ENCODE measurements around the gene RAB17.

The RAB17 gene

GRCh38 chr2:237563816-237564215 lies 26.7 kb downstream of the RAB17 start:
- no peak for TF ChIP-seq CTCF (IDR thresholded peaks at IDR 0.05; ENCODE audit: insufficient read depth, missing control alignments)
- FAIRE-seq, result no peak
- DNase-seq (ENCODE audit: insufficient read length, low spot score), result no peak

- no peak for TF ChIP-seq CTCF (IDR thresholded peaks at IDR 0.05; ENCODE audit: insufficient read depth, missing control alignments)
- no peak for FAIRE-seq
- no peak for DNase-seq (ENCODE audit: insufficient read length, low spot score)
Observed at GRCh38 chr2:237561221-237561620, 29.3 kb downstream of the RAB17 start.

- DNase-seq (ENCODE audit: insufficient read length, low spot score), result no peak
- no peak for TF ChIP-seq CTCF (IDR thresholded peaks at IDR 0.05; ENCODE audit: insufficient read depth, missing control alignments)
- no peak for FAIRE-seq
Observed at GRCh38 chr2:237558961-237559641, 31.4 kb downstream of the RAB17 start.

GRCh38 chr2:237557633-237558015 lies 32.9 kb downstream of the RAB17 start:
- FAIRE-seq (no peak), DNase-seq (ENCODE audit: insufficient read length, low spot score) (no peak)
- no peak for TF ChIP-seq CTCF (IDR thresholded peaks at IDR 0.05; ENCODE audit: insufficient read depth, missing control alignments)

- TF ChIP-seq CTCF (IDR thresholded peaks at IDR 0.05; ENCODE audit: insufficient read depth, missing control alignments), result no peak
- FAIRE-seq (no peak), DNase-seq (ENCODE audit: insufficient read length, low spot score) (no peak)
Observed at GRCh38 chr2:237556773-237557632, 33.5 kb downstream of the RAB17 start.

- no peak for DNase-seq (ENCODE audit: insufficient read length, low spot score)
- FAIRE-seq, result no peak
- TF ChIP-seq CTCF (IDR thresholded peaks at IDR 0.05; ENCODE audit: insufficient read depth, missing control alignments), result no peak
Observed at GRCh38 chr2:237555560-237555959, 35.0 kb downstream of the RAB17 start.

GRCh38 chr2:237553948-237554347 lies 36.6 kb downstream of the RAB17 start:
- FAIRE-seq (no peak), DNase-seq (ENCODE audit: insufficient read length, low spot score) (no peak)
- no peak for TF ChIP-seq CTCF (IDR thresholded peaks at IDR 0.05; ENCODE audit: insufficient read depth, missing control alignments)

All from D721Med (cell line).